ENCODE measurements around the gene RTKN2. TPM values are rescaled to one million over a fixed set of nuclear protein-coding genes. Genes with fewer than 3 reads are reported as not detected.

Gene RTKN2
- total RNA-seq, 1 experiment from 2014 or later, result 14.4 TPM

DNA sequence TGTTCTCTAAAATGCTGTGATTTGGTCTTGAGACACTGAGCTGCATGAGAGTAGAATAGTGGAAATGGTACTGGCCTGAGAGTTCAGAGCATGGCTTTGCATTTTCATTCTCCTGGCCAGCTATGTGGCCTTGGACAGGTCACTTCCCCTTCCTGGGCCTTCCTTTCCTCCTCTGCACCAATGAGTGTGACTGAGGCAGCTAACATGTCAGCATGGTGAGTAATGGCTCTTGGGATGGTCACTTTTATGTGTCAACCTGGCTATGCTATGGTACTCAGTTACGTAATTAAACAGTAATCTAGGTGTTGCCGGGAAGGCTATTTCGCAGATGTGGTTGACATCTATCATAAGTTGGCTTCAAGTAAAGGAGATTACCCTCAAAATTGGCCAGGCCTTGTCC lies 109.3 kb downstream of the RTKN2 start:
- Histone ChIP-seq H4K5ac (ENCODE audit: insufficient read length, low read depth, low read length) (no peak overlapping the region), H2BK12ac (ENCODE audit: insufficient read length, low read depth, low read length) (no peak overlapping the region), H3T11ph (ENCODE audit: low read length) (no peak overlapping the region), H3K27ac (ENCODE audit: insufficient read length, low read depth, low read length) (no peak overlapping the region), H4K91ac (ENCODE audit: insufficient read length, low read depth, low read length) (no peak overlapping the region), H3K27me3 (ENCODE audit: insufficient read depth, low read length) (no peaks in the 10 kb centered on the region), H2BK5ac (ENCODE audit: insufficient read length, low read length) (no peak overlapping the region), H3K9me3 (ENCODE audit: control insufficient read depth, low read depth, low read length) (no peaks in the 10 kb centered on the region), H3K14ac (ENCODE audit: insufficient read depth, low read length) (no peak overlapping the region), H3K56ac (ENCODE audit: insufficient read length, low read depth, low read length) (no peak overlapping the region), H2BK120ac (ENCODE audit: low read depth, low read length, poor library complexity, severe bottlenecking) (no peak overlapping the region), H3K4me2 (ENCODE audit: insufficient read depth, insufficient read length, low read length) (no peak overlapping the region), H3K23ac (ENCODE audit: insufficient read length, low read depth, low read length) (no peak overlapping the region), H3K23me2 (ENCODE audit: insufficient read length, low read depth, low read length, poor library complexity, severe bottlenecking) (no peaks in the 10 kb centered on the region), H2AFZ (ENCODE audit: low read length) (no peak overlapping the region), H3K4ac (ENCODE audit: low read depth, low read length) (no peak overlapping the region), H3K79me2 (ENCODE audit: insufficient read depth, low read length) (no peaks in the 10 kb centered on the region), H4K8ac (replicated peaks; ENCODE audit: insufficient read length, low read depth, low read length) (no peak overlapping the region), H4K20me1 (ENCODE audit: control insufficient read depth, insufficient read depth, insufficient read length) (no peaks in the 10 kb centered on the region), H3K4me1 (ENCODE audit: insufficient read depth, low read length) (no peaks in the 10 kb centered on the region), H3K18ac (ENCODE audit: insufficient read length, low read depth, low read length) (no peak overlapping the region), H2BK20ac (ENCODE audit: low read depth, low read length, poor library complexity, severe bottlenecking) (no peak overlapping the region), H2AK5ac (ENCODE audit: insufficient read length, low read length) (no peak overlapping the region), H3K79me1 (ENCODE audit: insufficient read depth, low read depth, low read length, poor library complexity, severe bottlenecking) (no peaks in the 10 kb centered on the region), H3K9ac (ENCODE audit: extremely low read depth, insufficient read length, low read length) (no peak overlapping the region), H2BK15ac (ENCODE audit: low read depth, low read length) (no peak overlapping the region)
- DNase-seq, result no peak
- H3K4me1 Mint-ChIP-seq, result peaks cover 0 to 6% of the 10 kb centered on the region in 2 experiments; a peak in 2 of 4 replicates
- H3K9me3 Mint-ChIP-seq, result no peaks in the 10 kb centered on the region
- H3K27ac Mint-ChIP-seq, result no peak overlapping the region; a peak in 1 of 7 replicates
- no peaks in the 10 kb centered on the region for H3K27me3 Mint-ChIP-seq (ENCODE audit: low read depth)
- no peak overlapping the region for H3K4me3 Mint-ChIP-seq
- no CpG with 5 or more reads among the region's 3 CpGs for WGBS (ENCODE audit: extremely low coverage, insufficient read length, low lambda C conversion rate)
- H3K36me3 Mint-ChIP-seq (ENCODE audit: insufficient read depth in 1 of 3, low read depth in 3 of 3), result no peaks in the 10 kb centered on the region
- TF ChIP-seq, protein P1, sequence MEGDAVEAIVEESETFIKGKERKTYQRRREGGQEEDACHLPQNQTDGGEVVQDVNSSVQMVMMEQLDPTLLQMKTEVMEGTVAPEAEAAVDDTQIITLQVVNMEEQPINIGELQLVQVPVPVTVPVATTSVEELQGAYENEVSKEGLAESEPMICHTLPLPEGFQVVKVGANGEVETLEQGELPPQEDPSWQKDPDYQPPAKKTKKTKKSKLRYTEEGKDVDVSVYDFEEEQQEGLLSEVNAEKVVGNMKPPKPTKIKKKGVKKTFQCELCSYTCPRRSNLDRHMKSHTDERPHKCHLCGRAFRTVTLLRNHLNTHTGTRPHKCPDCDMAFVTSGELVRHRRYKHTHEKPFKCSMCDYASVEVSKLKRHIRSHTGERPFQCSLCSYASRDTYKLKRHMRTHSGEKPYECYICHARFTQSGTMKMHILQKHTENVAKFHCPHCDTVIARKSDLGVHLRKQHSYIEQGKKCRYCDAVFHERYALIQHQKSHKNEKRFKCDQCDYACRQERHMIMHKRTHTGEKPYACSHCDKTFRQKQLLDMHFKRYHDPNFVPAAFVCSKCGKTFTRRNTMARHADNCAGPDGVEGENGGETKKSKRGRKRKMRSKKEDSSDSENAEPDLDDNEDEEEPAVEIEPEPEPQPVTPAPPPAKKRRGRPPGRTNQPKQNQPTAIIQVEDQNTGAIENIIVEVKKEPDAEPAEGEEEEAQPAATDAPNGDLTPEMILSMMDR (conservative IDR thresholded peaks at IDR 0.05), result no peak

Measured in H9 (cell line).